Midbrain (tissue), 1 donor: Measurements from ENCODE around the gene TEKTIP1.
A peak's percentile ranks its signal among the peaks of the same experiment; 100 is the strongest.

ENCODE experiments used
- DNase-seq: peaks from one replicate; lab custom pipeline; 2025; lab: John Stamatoyannopoulos, UW

TEKTIP1 gene

DNA sequence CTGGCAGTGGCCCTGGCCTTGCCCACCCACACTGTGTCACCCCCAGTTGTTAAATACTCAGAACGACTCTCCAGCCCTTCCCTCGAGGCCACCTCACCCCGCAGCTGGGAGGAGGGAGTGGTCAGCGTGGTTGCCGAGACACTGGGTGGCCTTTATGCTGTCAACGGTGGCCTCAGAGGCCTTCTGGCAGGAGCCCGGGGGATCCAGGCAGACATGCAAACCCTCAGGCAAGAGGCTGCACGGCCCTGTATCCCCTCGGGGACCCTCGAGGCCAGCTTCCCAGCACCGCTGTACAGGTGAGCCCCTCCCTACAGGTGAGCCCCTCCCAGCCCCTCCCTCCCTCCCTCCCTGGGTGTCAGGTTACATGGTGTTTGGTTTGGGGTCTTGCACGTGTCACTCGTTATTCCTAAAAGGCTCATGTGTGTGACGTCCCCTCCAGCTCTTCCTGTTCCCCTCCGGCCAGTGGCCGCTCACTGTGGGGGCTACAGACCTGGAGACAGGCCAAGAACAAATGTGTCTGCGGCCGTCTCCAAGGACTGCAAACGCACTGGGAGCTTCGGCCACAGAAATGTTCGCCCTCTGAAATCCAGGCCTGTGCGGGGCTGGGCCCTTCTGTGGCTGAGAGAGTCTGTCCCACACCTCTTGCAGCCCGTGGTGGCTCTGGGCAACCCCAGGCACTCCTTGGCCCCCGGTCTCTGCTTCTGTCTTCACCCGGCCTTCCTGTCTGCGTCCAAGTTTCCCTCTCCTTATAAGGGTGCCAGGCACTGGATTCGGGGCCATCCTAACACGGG lies at the start of gene TEKTIP1:
TEKTIP1 (plus strand) TSS at position 210 of the 791 bp plus-strand sequence; CDS start at position 214, 4 bp downstream.
- no peak for DNase-seq

DNA sequence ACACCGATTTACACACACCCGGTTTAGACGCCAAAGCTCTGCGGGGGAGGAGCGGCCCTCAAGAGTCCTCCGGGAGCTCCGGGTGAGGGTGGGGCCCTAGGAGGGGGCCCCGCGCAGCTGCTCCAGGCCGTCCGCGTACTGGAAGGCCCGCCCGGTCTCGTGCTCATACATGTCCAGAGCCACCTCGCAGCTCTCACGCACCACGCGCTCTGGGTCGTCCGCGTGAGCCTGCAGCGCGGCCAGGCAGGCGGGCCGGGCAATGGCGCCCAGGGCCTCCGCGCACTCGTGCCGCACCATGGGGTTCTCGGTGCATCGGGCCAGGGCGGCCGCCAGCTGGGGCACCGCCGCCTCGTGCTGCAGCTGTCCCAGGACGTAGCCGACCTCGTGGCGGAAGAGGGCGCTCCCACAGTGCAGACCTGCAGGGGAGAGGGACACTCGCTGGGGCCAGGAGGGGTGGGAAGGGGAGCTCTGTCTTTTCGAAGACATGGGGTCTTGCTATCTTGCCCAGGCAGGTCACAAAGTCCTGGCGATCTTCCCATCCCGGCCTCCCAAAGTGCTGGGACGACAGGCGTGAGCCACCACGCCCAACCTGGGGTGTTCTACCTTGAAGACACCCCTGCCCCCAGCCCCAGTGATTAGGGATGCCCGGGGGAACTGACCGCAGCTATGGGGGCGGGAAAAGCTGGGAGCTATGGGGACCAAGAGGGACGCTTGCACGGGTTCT lies 47.4 kb upstream of the TEKTIP1 start:
- no peak for DNase-seq

DNA sequence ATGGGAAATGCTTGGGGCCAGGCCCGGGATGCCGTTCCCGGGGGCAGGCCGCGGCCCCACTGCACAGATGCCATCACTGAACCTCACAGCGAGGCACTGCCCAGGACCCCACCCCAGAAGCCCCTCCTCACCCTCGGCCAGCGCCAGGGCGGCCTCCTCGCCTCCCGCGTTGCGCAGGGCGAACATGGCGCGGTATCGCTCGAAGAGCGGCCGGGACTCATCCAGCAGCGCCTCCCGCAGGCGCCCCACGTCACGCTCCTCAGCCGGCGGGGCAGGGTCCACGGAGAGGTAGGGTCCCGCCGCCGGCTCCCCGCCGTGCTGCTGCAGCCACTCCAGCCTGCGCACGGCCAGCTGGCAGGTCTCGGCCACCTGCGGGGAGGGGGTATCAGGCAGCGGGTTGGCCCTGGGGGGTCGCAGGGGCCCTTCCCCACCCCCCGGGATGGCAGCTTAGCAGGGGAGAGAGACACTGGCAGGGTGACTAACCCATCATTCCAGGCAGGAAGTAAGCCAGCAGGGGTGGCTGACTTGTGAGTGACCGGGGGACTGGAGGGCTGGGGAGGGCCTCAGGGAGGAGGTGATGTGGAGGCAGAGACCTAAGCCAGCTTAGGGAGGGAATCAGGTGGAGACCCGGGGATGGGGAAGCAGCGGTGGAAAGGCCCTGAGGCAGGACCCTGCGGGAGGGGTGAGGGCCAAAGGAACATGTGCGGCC lies 46.7 kb upstream of the TEKTIP1 start:
- no peak for DNase-seq

DNA sequence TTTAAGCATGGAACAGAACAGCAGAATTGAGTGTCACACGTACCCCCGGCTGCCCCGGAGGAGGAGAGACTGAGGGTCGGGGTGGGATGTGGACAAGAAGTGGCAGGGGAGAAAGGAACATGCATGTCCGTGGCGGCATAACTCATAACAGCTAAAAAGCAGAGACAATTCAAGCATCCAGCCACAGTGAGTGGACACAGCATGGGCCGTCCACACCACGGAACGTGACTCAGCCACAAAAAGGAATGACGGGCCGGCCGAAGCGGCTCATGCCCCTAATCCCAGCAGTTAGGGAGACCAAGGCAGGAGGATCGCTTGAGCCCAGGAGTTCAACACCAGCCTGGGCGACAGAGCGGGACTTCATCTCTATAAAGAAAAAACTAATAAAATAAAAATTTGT lies 46.1 kb upstream of the TEKTIP1 start:
- DNase-seq: no peak

DNA sequence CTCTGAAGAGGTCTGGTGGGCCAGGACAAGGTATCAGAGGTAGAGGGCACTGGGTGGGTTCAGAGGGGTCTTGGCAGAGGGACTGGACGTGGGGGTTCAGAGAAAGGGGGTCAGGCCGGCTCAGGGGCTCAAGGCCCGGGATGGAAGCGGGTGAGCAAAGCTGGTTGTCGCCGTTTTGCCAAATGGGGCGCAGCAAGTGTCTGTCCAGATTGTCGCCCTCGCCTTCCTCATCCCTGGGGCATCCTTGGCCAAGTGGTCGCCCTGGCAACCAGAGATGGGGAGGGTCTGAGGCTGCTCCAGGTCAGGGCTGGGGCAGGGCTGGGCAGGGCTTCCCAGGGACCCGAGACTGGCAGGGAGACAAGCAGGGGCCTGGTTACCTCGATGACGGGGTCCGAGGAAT lies 45.3 kb upstream of the TEKTIP1 start:
- no peak for DNase-seq

DNA sequence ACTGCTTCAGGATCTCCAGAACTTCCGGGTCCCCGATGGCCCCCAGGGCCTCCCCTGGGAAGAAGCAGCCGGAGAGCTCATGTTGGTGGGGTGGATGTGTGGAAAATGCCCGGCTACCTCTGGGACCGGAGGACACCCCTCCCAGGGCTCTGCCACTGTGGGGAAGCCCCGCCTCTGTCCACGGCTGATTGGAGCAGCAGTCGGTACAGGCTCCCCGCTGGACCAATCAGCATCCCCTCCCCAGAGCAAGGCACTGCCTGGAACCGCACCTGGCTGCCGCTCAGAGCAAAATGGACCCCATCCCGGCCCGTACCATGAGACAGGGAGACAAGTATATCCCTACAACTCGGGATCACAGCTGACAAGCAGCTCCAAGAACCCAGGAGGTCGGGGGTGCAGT lies 44.9 kb upstream of the TEKTIP1 start:
- peak; percentile 92 for DNase-seq

DNA sequence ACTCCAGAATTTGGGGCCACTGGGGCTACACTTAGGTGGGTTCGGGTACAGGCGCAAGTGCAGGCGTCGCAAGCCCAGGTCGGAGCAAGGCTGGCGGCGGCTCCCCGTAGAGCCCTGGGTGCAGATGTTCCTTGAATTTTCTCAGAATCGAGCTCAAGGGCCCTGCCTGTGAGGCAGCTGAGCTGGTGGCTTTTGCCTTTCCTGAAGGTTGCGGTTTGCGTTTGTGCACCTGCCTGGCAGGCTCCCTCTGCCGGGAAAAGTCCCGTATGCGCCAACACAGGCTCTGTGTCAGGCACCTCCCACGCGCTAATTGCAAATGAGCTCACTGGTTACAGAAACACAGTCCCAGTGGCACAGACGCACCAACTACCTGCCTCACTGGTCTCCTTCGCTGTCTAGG lies 44.4 kb upstream of the TEKTIP1 start:
- DNase-seq: no peak

DNA sequence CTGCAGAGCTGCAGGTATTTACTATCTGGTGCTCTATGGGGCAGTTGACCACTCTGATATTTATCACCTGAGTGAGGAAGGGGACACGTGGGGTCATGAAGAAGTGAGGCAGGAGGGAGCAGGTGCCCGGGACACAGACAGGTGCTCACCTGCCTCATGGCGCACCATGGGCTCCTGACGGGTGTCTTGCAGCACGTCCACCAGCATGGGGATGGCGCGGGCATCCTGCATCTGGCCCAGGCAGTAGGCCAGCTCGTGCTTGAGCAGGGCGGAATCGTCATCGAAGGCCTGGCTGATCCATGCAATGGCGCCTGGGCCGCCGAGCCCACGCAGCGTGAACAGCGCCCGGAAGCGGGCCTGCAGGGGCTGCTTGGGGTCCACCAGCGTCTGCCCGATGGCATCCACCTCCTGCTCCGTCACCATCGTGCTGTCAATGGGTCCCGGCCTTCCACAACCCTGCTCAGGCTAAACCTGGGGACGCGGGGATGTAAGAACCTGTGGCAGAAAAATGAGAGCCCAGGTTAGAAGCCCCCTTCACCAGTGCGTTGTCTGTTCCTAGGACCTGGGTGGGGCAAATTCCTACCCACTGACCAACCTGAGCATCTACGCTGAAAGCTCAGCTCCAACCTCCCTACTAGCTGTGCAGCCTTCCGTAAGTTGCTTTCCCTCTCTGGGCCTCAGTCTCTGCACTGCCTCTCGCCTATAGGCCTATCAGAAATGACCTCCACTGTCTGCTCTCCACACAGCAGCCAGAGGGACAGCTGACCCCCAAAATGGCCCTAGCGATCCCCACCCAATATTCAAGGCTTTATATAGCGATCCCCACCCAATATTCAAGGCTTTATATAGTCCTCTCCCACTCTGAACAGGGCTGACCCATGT lies 42.3 kb upstream of the TEKTIP1 start:
- DNase-seq: no peak

DNA sequence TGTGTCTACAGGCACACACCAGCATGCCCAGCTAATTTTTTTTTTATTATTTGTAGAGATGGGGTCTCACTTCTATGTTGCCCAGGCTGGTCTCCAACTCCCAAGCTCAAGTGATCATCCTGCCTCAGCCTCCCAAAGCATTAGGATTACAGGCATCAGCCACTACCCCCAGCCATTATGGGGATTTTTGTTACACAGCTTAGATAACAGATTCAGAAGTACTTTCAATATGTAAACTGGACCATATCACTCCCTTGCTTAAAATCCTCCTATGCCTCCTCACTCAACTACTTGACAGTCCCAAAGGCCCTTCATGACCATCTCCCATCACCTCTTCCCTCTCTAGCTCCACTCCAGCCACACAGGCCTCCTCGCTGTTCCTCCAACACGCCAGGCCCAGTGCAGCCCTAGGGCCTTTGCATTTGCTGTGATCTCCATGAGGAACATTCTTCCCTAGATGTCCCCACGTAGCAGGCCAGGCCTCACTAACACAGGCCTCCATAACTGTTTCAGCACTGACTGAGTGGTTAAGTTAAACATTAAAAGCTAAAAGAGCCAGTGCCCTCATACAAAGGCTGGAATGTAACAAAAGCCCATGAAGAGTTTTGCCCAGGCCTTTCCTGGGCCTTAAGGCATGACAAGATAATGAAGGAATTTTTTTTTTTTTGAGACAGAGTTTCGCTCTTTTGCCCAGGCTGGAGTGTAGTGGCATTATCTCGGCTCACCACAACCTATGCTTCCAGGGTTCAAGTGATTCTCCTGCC lies 41.0 kb upstream of the TEKTIP1 start:
- DNase-seq: no peak

DNA sequence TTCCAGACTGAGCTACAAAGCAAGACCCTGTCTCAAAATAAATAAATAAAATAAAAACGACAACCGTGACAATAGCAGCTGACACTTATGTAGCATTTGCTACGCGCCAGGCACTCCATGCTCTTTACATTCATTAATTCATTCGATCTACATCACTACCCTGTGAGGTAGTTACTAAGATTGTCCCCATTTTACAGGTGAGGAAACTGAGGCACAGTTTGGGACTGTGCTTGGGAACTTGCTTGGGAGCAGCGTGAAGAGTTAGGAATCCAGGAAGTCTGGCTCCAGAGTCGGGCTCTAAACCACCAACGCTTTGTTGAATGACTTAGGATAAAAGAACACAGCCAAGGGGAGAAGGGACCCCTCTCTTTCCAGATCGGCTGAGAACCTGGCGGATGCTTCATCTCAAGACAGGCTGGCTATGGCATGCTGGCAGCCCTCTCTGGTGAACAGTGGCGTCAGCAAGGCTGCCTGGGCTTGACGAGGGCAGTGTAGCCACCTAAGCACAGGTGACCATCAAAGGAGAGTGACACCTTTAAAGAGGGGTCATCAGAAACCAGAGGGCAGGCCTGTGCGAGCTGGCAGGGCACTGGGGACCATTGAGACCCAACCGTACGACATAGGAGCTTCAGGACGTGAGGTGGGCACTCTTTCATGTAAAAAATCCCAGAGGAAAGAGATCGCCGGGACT lies 39.1 kb upstream of the TEKTIP1 start:
- no peak for DNase-seq

DNA sequence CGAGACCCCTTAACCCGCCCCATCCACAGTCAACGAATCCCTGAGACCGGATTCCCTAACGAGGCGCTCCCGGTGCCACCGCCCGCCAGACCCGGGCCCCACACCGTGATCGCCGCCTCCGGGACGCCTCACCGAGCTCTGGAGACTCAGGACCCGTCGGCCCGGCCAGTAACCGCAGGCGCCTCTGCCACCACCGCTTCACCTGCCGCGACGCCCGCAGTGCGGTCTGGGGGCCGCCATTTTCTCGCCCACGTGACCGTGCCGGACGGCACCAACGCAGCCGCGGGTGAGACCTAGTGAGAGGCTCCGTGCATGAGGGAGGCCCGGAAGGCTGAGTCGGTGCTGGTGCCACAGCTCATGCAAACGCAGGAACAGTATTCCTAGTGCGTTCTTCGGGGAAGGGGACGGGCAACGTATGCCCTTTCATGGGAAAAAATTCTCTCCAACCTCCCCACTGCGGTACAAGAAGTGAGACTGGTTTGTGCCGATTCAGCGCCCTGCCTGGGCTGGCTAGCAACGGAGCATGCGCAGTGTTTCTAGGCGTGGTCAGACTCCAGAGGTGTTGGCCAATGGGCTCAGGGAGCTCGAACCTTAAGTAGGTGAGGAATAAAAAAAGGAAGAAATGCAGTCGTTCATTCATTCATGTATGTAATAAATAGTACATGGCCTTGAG lies 38.4 kb upstream of the TEKTIP1 start, which contains the start of gene DOHH:
DOHH (minus strand) TSS at position 246 of the 673 bp plus-strand sequence. CDS start 3,860 bp downstream, outside the sequence.
- peak; percentile 96 for DNase-seq

DNA sequence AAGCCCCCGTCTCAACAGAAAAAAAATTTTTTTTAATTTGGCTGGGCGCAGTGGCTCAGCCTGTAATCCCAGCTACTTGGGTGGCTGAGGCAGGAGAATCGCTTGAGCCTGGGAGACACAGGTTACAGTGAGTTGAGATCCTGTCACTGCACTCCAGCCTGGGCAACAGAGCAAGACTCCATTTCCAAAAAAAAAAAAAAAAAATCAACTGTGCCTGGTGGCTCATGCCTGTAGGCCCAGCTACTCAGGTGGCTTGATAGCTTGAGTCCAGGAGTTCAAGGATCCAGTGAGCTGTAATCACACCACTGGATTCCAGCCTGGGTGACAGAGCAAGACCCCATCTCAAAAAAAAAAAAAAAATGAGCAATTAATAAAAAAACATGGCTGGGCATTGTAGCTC lies 37.2 kb upstream of the TEKTIP1 start:
- no peak for DNase-seq

DNA sequence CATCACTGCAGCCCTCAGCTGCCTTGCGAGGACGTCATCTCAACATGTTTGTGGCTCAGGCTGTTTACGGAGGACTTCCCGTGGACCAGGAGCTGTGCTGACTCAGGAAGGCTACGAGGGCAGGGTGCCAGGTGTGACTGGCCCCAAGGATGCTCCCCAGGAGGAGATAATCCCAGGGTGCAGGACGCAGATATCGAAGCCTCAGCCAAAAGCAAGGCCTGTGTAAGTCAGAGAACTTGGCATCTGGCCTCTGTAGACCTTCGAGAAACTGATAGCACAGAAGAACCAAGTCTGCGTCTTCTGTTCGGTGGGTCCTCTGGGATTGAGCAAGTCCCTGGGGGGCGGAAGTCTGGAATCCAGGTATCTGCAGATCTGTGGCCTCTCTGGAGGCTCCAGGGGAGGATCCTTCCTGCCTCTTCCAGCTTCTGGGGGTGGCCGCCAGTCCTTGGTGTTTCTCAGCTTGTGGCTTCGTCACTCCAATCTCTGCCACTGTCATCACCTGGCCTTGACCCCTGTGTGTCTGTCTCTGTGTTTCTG lies 35.9 kb upstream of the TEKTIP1 start:
- no peak for DNase-seq

DNA sequence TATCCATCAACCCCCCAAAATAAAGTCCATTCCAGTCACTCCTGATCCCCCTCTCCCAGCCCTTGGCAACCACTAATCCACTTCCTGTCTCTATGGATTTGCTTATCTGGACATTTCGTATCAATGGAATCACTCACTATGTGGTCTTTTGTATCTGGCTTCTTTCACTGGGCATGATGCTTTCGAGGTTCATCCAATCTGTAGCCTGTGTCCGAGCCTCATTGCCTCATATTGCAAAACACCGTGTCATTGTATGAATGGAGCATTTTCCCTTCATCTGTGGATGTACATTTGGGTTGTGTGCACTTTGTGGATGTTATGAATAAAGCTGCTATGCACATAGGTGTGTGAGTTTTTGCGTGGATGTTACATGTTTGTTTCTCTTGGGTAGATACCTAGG lies 34.2 kb upstream of the TEKTIP1 start:
- DNase-seq: no peak

DNA sequence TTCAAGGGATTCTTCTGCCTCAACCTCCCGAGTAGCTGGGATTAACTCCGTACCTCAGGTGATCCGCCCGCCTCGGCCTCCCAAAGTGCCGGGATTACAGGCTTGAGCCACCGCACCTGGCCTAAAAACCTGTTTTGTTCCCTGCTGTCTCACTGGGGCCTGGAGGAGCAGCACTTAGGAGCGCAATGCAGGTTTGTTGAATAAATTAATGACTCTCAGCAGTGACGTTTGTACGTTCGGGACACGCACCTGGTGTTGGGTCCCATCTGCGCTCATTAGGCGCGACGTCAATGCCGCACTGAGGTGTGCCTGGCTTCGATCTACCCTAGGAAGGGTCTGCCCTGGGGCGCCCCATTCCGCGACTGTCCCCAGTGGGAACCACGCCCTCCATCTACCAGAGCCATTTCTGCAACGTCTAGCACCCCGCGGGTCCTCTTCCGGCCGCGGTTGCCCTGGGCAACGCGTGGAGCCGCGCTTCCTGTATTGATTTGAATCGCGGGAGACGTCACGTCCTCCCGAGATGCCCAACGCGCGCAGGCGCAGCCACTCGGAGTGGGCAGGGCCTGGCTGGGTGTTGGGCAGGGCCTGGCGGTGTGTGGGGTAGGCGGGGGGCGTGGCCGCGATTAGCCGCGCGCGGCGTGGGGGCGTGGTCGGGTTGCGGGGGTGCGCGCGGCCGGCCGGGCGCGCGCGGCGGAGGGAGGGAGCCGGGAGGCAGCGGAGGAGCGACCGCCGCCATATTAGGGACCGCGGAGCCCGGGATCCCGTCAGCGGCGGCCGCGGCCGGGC lies 33.2 kb upstream of the TEKTIP1 start, which contains the start of gene FZR1:
FZR1 (plus strand) TSS at position 714 of the 786 bp plus-strand sequence. CDS start 16,679 bp downstream, outside the sequence.
- peak; percentile 98 for DNase-seq

DNA sequence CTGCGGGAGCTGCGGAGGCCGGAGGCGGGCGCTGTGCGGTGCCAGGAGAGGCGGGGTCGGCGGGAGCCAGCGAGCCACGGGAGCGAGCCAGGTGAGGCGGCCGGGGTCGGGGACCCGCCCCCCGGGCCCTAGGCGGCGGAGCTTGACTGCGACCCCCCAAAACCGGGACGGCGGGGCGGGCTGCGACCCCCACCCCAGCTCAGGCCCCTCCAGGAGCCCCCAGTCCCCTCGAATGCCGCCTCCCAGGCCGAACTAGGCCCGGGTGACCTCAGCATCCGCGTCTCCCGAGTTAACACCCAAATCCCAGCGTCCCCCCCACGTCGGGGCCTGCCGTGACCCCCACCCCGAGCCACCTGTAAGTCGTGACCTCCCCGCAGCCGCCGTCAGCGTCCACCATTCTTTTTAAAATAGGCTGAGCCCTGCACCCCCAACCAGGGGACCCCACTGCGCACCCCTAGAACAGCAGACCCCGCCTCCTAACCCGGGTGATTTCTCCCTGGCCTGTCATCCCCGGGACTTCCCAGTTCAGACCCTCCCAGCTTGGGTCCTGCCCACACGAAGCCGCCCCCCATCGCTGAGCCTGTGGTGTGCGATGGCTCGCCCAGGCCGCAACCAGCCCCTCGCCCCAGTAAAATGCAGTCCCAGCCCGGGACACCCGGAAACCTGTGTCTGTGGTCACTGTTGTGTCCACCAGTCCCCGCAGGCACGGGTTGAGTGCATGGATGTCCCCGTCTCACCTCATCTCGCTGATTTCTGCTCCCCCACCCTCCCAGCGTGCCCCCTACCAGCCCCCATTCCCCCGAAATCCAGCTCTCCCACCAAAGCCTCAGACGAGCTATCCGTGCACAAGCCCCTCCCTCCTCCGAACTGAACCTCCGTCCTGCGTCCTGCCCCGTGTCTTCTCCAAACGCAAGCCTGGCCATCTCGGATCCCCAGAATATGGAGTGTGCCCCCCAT lies 32.3 kb upstream of the TEKTIP1 start:
- DNase-seq: peak; percentile 14
